GOT3 (cell line): Measurements from ENCODE around the gene MAPRE2.
"Not testable (repeated sequence)": the region's sequence is repeated elsewhere in the genome, so short reads cannot be mapped to it uniquely, and the experiment has no call there.

Source experiments
- DNase-seq: peaks from one replicate; lab custom pipeline; 2025; ENCODE audit warnings: mixed read lengths; lab: John Stamatoyannopoulos, UW

MAPRE2 gene

DNA sequence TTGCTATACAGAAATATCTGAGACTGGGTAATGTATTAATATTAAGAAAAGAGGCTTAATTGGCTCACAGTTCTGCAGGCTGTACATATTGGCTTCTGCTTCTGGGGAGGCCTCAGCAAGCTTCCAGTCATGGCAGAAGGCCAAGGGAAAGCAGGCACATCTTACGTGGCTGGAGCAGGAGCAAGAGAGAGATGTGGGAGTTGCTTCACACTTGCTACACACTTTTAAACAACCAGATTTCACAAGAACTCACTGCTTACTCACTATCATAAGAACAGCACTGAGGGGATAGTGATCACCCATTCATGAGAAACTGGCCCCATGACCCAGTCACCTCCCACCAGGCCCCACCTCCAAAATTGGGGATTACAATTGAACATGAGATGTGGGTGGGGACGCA lies 50.6 kb downstream of the MAPRE2 start:
- DNase-seq: no peak

DNA sequence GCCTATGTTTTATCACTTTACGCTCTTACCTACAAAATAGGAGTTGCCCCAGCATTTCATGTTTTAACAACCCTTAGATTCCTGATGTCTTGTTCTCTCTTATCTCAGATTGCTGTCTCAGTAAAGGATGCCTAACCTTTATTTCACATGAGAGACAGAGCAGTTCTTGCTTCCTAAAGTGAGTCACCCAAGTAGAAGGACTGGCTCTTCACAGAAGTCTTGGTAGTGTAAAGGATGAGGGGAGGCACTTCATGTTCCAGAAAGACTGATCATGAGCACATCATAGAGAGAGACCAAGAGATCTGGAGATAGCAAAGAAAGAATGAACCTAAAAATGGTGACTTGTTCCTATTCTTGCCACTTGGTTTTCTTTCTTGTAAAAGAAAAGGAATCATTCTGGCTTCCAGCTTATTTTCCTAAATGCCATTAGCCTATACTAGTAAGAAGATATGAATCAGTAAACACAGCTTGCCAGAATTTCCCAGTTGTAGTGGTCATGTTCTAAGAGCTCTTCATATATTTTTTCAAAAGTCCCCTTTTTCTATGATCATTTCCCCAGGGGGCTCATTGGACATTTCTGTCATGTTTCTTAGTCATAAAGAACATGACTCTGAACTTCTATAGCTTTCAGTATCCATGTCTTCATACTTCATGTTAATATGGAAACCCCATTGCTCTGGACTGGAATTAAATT lies 54.9 kb downstream of the MAPRE2 start:
- DNase-seq: no peak

DNA sequence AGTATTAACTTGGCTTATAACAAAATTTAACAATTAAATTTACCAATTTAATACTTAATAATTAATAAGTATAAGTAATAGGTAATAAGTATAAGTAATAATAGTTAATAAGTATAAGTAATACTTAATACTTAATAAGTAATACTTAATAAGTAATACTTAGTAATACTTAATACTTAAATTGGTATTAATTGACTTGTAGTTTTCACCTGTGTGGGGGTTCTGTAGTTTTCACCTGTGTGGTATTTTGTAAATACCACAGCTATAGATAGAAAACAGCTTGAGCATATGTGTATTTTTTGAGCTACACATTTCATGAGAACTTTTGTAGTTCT lies 55.4 kb downstream of the MAPRE2 start:
- DNase-seq: no peak

DNA sequence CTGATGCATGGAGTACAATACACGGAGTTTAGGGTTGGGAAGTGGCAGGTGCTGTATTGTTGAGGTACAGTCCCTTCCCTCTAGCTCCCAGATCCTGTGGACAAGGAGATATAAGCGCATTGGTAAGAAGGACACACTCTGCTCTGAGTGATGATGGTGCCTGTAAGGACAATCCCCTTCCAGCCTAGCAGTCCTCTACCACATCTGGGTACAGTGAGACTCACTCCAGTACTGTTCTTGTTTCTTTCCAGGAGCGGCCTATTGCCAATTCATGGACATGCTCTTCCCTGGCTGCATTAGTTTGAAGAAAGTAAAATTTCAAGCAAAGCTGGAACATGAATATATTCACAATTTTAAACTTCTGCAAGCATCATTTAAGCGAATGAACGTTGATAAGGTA lies 56.0 kb downstream of the MAPRE2 start:
- no peak for DNase-seq

DNA sequence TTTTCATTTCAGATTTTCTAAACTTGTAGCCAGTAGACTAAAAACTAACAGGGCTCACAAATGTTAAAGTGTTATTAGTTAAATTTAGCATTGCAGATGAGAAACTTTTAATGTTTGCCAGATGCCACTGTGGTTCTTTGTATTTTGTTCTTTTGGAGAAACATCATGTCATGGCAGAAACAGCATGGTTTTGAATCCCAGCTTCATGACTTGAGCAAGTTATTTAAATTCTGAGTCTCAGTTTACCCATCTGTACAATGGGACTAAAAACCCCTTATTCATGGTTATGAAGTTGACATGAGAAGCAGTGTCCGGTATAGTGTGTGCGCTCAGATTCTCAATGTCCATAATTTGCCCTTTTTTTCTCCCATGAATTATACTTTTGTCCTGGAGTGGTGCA lies 56.5 kb downstream of the MAPRE2 start:
- no peak for DNase-seq

GRCh38 chr18:35099911-35100310 lies 58.7 kb downstream of the MAPRE2 start:
- DNase-seq: no peak

DNA sequence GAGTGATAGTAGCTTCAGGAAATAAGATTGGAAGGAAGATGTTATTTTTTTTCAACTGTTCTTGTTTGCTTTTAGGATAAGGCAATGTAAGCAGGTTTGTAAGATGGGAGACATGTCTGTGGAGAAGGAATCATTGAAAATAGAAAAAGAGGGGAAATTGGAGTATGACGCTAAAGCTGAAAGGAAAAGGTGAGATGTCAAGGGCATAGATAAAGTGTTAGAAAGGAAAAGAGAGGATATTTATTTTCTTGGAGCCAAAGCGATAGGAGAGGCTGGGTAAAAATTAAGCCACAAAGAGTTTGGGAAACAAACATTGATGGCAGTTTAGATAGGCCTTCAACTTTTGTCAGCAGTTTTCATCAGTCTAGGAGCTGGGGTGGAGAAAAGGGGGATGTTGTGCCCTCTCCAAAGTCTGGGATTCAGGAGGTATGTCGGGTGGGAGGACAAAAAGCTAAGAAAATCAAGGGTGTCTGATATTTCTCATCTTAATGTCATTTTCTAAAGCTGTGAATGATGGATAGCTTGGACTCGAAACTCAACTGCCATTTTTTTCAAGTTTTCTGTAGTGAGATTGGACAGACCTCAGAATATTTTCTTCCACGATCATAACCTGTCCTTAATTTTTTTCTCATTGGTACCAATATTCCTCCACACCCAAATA lies 63.3 kb downstream of the MAPRE2 start:
- DNase-seq: no peak

DNA sequence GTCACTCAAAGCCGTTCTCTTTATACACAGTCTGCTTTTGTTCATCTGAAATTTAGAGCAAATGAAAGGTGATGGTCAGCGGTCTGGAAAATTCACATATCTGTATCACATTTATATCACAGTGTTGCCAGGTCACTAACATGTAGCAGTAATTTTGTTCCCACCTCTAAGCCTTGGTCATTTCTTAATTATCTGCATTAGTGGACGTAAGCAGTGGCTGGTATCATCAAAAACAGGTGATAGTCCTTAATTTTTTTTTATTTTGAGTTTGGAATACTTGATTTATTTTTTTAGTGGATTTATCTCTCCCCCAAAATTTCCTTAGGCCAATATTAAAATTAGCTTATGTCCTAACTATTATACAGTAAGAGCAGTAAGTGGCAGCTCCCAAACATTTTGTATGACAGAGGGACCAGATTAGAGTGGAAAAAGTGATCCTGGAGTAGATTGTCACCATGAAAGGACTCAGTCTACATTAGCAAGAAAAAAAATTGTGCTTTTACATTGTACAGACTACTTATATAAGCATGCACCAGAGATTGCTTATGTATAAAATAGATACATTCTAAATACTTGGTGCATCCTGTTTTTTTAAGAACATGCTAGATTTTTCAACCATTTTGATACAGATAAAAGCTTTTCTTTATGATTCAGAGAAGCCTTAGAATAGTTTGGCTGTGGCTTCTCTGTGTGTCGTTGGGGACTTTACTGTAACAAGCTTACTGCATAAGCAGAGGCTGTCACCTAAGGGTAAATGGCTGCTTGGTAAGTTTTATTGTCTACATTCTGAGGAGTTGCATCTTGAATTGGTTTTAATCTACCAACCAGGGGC lies 65.0 kb downstream of the MAPRE2 start:
- DNase-seq: no peak

DNA sequence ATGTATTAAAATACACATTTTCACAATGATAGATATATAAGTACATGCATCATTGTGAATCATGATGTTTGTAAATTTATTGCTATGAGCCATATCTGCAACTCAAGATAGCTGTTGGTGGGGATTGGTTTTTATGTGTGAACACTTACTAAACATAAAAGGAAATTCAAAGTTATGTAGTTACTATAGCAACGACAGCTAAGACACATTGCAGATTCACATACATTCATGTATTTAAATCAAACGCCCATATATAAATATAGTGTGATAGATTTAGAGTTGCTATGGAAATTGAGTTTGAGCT lies 65.6 kb downstream of the MAPRE2 start:
- DNase-seq: no peak

DNA sequence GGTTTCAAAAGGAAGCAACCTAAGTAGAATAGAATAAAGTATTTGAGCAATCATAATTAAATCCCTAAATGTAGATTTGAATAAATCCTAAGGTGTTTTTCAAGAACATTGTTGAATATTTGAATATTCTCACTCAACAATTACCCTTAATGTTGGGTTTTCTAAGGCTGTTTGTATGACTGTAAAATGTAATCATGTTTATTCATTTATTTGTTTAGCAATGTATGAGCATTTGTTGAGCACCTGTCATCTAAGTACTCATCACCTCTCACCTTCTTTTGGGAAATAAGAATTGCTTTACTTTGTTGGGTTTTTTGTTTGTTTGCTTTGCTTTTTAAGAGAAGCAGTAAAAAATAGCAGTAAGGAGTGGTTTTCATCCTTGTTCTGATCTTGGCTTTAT lies 66.0 kb downstream of the MAPRE2 start:
- DNase-seq: no peak

- DNase-seq: not testable (repeated sequence)
Observed at GRCh38 chr18:35108088-35108487, 66.9 kb downstream of the MAPRE2 start.

- no peak for DNase-seq
Observed at GRCh38 chr18:35110059-35110458, 68.8 kb downstream of the MAPRE2 start.

DNA sequence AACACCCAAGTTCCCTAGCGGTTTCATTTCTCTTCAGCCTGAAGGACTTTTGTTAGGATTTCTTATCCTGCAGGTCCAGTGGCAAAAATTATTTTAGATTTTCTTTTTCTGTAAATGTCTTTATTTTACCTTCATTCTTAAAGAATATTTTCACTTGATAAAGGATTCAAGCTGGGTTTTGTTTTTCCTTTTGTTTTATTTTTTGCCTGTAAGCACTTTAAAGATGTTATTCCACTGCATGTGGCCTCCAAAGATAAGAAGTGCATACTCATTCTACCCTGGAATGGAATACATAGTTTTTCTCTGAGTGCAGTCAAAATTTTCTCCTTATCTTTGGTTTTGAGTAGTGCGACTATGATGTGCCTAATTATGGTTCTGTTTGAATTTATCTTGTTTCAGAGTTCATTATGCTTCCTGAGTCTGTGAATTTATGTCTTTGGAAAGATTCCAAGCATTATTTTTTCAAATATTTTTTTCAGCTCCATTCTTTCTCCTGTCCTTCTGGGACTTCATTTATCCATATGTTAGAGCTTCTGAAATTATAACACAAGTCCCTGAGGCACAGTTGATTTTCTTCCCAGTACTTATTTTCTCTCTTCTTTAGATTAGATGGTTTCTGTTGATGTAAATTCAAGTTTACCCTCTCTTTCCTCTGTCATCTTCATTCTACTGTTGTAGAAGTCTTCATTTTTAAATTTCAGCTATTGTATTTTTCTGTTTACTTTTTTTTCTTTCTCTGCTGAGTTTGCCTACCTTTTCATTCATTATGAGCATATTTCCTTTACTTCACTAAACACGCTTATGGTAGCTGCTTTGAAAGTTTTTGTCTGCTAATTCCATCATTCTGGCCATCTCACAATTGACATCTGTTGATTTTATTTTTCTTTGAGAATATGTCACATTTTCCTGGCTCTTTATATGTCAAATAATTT lies 69.6 kb downstream of the MAPRE2 start:
- no peak for DNase-seq

- no peak for DNase-seq
Observed at GRCh38 chr18:35112696-35113095, 71.5 kb downstream of the MAPRE2 start.

DNA sequence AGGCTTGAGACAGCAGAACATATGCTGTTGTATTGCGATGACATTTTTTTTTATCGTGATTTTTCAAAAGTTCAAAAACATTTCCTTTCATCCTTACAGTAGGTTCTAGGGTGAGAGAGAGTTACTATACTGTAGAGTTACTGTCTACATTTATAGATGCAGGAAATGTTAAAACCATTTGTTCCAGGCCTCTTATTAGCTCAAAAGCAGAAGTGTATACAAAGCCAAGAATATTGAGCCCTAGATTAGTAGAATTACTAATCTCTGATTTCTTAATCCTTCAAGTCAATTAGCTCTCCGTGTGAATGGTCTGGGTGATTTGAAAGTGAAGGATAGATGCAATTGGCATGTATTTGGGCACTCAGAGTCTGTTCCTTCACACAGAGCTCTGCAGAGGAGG lies 73.1 kb downstream of the MAPRE2 start:
- no peak for DNase-seq

- DNase-seq: no peak
Observed at GRCh38 chr18:35116784-35117318, 75.6 kb downstream of the MAPRE2 start.

GRCh38 chr18:35117372-35117771 lies 76.2 kb downstream of the MAPRE2 start:
- no peak for DNase-seq

- no peak for DNase-seq
Observed at GRCh38 chr18:35117951-35118411, 76.8 kb downstream of the MAPRE2 start.

DNA sequence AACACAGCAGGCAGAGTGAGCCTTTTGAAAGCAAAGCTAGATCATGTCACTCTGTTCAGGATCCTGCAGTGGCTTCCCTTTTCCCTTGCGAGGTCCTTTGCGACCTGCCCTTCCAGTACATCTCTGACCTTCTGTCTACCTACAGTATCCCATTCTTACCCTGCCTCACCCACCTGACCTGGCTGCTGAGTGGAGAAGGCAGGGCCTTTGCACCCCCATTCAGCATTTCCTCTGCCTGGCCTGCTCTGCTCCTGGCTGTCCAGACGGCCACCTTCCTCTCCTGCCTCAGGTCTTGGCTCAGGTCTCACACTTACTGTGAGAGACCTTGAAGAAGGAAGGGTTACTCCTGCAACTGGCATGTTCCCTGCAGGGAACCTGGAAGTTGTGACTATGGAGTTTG lies 77.4 kb downstream of the MAPRE2 start:
- no peak for DNase-seq

DNA sequence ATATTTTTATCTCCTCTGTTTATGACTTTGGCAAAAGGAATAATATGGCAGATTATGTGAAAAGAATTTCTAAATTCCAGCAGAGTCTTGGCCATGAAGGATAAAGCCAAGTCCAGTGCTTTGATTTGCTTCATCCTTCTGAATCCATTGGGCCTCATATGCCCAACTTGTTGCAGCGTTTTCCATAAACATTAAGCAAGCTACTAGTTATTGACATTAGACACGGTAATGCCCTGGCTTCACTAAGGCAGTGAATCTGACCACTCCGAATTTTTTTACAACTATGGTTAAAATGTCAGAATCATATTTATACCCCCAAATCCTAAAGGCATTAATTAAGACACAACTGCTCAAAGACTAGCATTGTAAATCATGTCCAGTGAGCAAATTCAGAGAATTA lies 79.8 kb downstream of the MAPRE2 start:
- DNase-seq: no peak

- DNase-seq: no peak
Observed at GRCh38 chr18:35121531-35121930, 80.3 kb downstream of the MAPRE2 start.
